ENCODE measurements around the gene GRAMD1A. TPM values are rescaled to one million over a fixed set of nuclear protein-coding genes. Genes with fewer than 3 reads are reported as not detected.

Gene GRAMD1A
- total and polyA plus RNA-seq, 2 of the 8 experiments (the other 6 are each of a cell fraction or from before 2014, with no cell fraction given): 113 to 154 TPM

DNA sequence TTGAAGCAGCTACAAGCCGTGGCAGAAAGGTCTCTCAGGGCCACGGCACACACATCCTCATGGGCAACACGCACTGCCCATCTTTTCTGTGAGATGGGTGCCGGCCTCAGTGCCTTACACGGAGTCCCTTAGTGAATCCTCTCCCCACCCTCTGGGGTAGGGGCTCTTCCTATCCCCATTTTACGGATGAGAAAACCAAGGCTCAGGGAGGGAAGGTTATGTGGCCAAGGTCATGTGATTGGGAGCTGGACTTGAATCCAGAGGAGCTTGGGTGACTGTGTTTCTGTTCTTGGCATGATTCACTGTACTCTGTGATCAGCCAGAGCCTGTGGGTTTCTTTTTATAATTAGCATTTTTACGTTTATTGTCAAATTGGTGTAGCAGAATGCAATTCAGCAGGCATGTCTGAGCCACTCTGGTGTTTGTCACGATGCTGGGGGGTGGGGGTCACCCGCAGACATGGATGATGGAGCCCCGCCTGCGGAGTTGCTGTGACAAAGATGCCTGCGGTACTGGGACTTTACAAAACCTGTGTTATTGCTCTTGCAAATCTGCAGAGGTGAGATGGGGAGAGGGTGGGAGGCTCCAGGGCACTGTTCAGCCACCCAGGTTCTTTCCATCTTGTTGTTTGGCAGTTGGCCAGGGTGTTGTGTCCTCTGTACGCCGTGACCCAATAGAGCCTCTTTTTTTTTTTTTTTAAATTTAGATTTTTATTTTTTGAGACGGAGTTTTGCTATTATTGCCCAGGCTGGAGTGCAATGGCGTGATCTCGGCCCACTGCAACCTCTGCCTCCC lies 34.7 kb downstream of the GRAMD1A start:
- DNase-seq (ENCODE audit: low read depth in 1 of 2, low spot score in 2 of 2): no peak
- Histone ChIP-seq H3K23ac (ENCODE audit: insufficient read length) (no peak overlapping the region), H3K27ac (ENCODE audit: low read depth, low read length) (no peak overlapping the region), H3K14ac (ENCODE audit: insufficient read length) (no peak overlapping the region), H3K27me3 (replicated peaks in 1 of 4; ENCODE audit: control insufficient read depth in 3 of 4, extremely low read depth in 1 of 4, insufficient read depth in 3 of 4, low read length in 3 of 4) (peaks cover 4 to 28% (median 25%) of the 10 kb centered on the region in 4 experiments), H4K91ac (replicated peaks; ENCODE audit: insufficient read length, low read length) (no peak overlapping the region), H4K5ac (ENCODE audit: insufficient read length, low read depth, low read length) (no peak overlapping the region), H3K56ac (replicated peaks; ENCODE audit: insufficient read length, low read depth, low read length) (no peak overlapping the region), H3K4me2 (ENCODE audit: insufficient read depth in 1 of 2, low read depth in 2 of 2, low read length in 2 of 2) (no peak overlapping the region), H3K4me1 (replicated peaks in 1 of 4; ENCODE audit: control insufficient read depth in 3 of 4, insufficient read depth in 4 of 4, low read length in 3 of 4) (peaks cover 0 to 10% (median 5%) of the 10 kb centered on the region in 4 experiments; a peak in 6 of 7 replicates), H2BK15ac (ENCODE audit: low read length) (no peak overlapping the region), H3K4me3 (ENCODE audit: extremely low read depth in 1 of 4, insufficient read depth in 2 of 4, low read depth in 3 of 4, low read length in 4 of 4) (no peak overlapping the region), H2AFZ (ENCODE audit: low read length) (no peak overlapping the region), H3K4ac (replicated peaks; ENCODE audit: insufficient read length, low read depth, low read length) (no peak overlapping the region), H3K36me3 (ENCODE audit: control insufficient read depth in 2 of 4, insufficient read depth in 4 of 4, low read length in 3 of 4) (no peaks in the 10 kb centered on the region; a peak in 1 of 8 replicates), H3K18ac (ENCODE audit: extremely low read depth, low read length) (no peak overlapping the region), H4K20me1 (replicated peaks in 1 of 2; ENCODE audit: control insufficient read depth in 1 of 2, insufficient read depth in 2 of 2, low read length in 2 of 2) (peaks cover 0 to 1% of the 10 kb centered on the region in 2 experiments), H3K79me1 (ENCODE audit: low read depth, low read length) (no peaks in the 10 kb centered on the region), H3K23me2 (ENCODE audit: low read depth, low read length) (peaks cover 8% of the 10 kb centered on the region; the same call in 1 of the 2 replicates), H3K79me2 (ENCODE audit: control insufficient read depth in 1 of 2, insufficient read depth in 2 of 2, low read length in 2 of 2) (no peaks in the 10 kb centered on the region), H2BK12ac (ENCODE audit: low read depth, low read length) (no peak overlapping the region), H2BK5ac (ENCODE audit: low read depth, low read length) (no peak overlapping the region), H2BK120ac (replicated peaks; ENCODE audit: low read depth, low read length) (no peak overlapping the region), H3K9ac (replicated peaks in 1 of 4; ENCODE audit: extremely low read depth in 1 of 4, low read depth in 3 of 4, low read length in 3 of 4) (no peak overlapping the region), H4K8ac (ENCODE audit: extremely low read depth, insufficient read depth, low read length) (no peak overlapping the region), H2AK5ac (ENCODE audit: low read depth, low read length) (no peak overlapping the region), H3K9me3 (ENCODE audit: insufficient read depth in 2 of 2, low read depth in 1 of 2, low read length in 1 of 2) (no peaks in the 10 kb centered on the region), H2BK20ac (ENCODE audit: low read length) (no peak overlapping the region)
- POLR2A ChIA-PET (ENCODE audit: partially characterized antibody): interaction anchor here (0.7 to 2.0 kb wide), 4 partner anchors 8 to 132 kb away, joined by 3 to 10 read pairs (median 4); no protein-coding TSS in a partner anchor
- CTCF ChIA-PET (ENCODE audit: partially characterized antibody): interaction anchor here (2.9 kb wide), 1 partner anchor 9 kb away, joined by 14 read pairs; no protein-coding TSS in a partner anchor
- 88% methylated on average over 17 of the region's 17 CpGs; no CpG with 5 or more reads in 1 of the 2 experiments for WGBS, 2 experiments (ENCODE audit: extremely low coverage in 1 of 2, insufficient coverage in 1 of 2, insufficient read length in 1 of 2, insufficient replicate concordance in 2 of 2, low coverage in 1 of 2, low lambda C conversion rate in 2 of 2, missing lambda C conversion rate in 1 of 2)
- no peak for FAIRE-seq
- TF ChIP-seq CHD1 (IDR thresholded peaks at IDR 0.05; ENCODE audit: low read depth, low read length) (no peak), ASH2L (IDR thresholded peaks at IDR 0.05; ENCODE audit: low read length) (no peak), SAP30 (IDR thresholded peaks at IDR 0.05; ENCODE audit: insufficient read depth, insufficient replicate concordance, low read length) (no peak)

Measured in H1 (cell line).